Neural progenitor cell (in vitro differentiated cells): Measurements from ENCODE around the gene HBQ1. TPM values are rescaled to one million over a fixed set of nuclear protein-coding genes. Genes with fewer than 3 reads are reported as not detected.
A peak's percentile ranks its signal among the peaks of the same experiment; 100 is the strongest.

Source experiments
- DNase-seq: peaks from one replicate; pipeline ENCODE4 v3.0.0-alpha.2; 2016; ENCODE audit warnings: low spot score
- H2AFZ ChIP-seq: fragments of 200-600 bp; sonication (generic); replicated peaks from 2 replicates; pipeline ENCODE4 v1.6.1; 2016; ENCODE audit warnings: antibody characterized with exemption
- H3F3A ChIP-seq: fragments of 200-600 bp; sonication (generic); 2 replicates; pipeline ENCODE4 v1.6.1; 2016; ENCODE audit warnings: antibody characterized with exemption, low read depth
- H3K27ac ChIP-seq: fragments of 200-600 bp; sonication (generic); 2 replicates; pipeline ENCODE4 v1.5.1; 2016; ENCODE audit warnings: mild to moderate bottlenecking
- H3K27me3 ChIP-seq: fragments of 200-600 bp; sonication (generic); 2 replicates; pipeline ENCODE4 v1.6.1; 2016; ENCODE audit warnings: mild to moderate bottlenecking, moderate library complexity
- H3K36me3 ChIP-seq: fragments of 200-600 bp; sonication (generic); 2 replicates; pipeline ENCODE4 v1.5.1; 2016
- H3K4me1 ChIP-seq: fragments of 200-600 bp; sonication (generic); 2 replicates; pipeline ENCODE4 v1.6.1; 2016; ENCODE audit warnings: mixed run types
- H3K4me2 ChIP-seq: fragments of 200-600 bp; sonication (generic); 2 replicates; pipeline ENCODE4 v1.6.1; 2016
- H3K4me3 ChIP-seq: fragments of 200-600 bp; sonication (generic); 2 replicates; pipeline ENCODE4 v1.5.1; 2016
- H3K79me2 ChIP-seq: fragments of 200-600 bp; sonication (generic); 2 replicates; pipeline ENCODE4 v1.6.1; 2016; ENCODE audit warnings: low read depth
- H3K9ac ChIP-seq: fragments of 200-600 bp; sonication (generic); 2 replicates; pipeline ENCODE4 v1.6.1; 2016
- H3K9me3 ChIP-seq: fragments of 200-600 bp; sonication (generic); 2 replicates; pipeline ENCODE4 v1.5.1; 2016; ENCODE audit warnings: low read depth
- H4K20me1 ChIP-seq: fragments of 200-600 bp; sonication (generic); 2 replicates; pipeline ENCODE4 v1.6.1; 2016; ENCODE audit warnings: low read depth
- H3K27ac Mint-ChIP-seq: 3 replicates; pipeline ENCODE4 v1.8.0; 2021; ENCODE audit warnings: mixed read lengths
- H3K27me3 Mint-ChIP-seq: 2 replicates; pipeline ENCODE4 v1.8.0; 2022; ENCODE audit warnings: low read depth, mild to moderate bottlenecking, inconsistent platforms, moderate library complexity, mixed read lengths; ENCODE audit not compliant: insufficient read depth
- H3K36me3 Mint-ChIP-seq: 3 replicates; pipeline ENCODE4 v1.8.0; 2021; ENCODE audit warnings: mixed read lengths
- H3K4me1 Mint-ChIP-seq: 3 replicates; pipeline ENCODE4 v1.8.0; 2021; ENCODE audit warnings: mixed read lengths
- H3K4me3 Mint-ChIP-seq: 3 replicates; pipeline ENCODE4 v1.8.0; 2021; ENCODE audit warnings: mild to moderate bottlenecking, moderate library complexity, mixed read lengths
- H3K9me3 Mint-ChIP-seq: 3 replicates; pipeline ENCODE4 v1.8.0; 2020; ENCODE audit warnings: mixed read lengths
- EZH2 ChIP-seq: fragments of 200-600 bp; sonication (generic); IDR thresholded peaks from 2 replicates; pipeline ENCODE4 v1.6.1; 2017; ENCODE audit warnings: antibody characterized with exemption, mild to moderate bottlenecking, moderate library complexity
- EZH2phosphoT487 ChIP-seq: fragments of 200-600 bp; sonication (generic); IDR thresholded peaks from 2 replicates; pipeline ENCODE4 v1.6.1; 2017; ENCODE audit warnings: antibody characterized with exemption
- total RNA-seq: library from RNA; depleted of rRNA; stranded (reverse); fragments of >200 nt; gene quantifications from 2 replicates; pipeline ENCODE4 v1.2.3, GENCODE V29; 2015; ENCODE audit warnings: low replicate concordance
- TF ChIP-seq, protein P1 (sequence below): fragments of 200-600 bp; sonication (generic); IDR thresholded peaks from 2 replicates; pipeline ENCODE4 v1.5.1; 2017; ENCODE audit warnings: antibody characterized with exemption, mild to moderate bottlenecking

The HBQ1 gene
- total RNA-seq, 1 donor from 2014 or later, result not detected

DNA sequence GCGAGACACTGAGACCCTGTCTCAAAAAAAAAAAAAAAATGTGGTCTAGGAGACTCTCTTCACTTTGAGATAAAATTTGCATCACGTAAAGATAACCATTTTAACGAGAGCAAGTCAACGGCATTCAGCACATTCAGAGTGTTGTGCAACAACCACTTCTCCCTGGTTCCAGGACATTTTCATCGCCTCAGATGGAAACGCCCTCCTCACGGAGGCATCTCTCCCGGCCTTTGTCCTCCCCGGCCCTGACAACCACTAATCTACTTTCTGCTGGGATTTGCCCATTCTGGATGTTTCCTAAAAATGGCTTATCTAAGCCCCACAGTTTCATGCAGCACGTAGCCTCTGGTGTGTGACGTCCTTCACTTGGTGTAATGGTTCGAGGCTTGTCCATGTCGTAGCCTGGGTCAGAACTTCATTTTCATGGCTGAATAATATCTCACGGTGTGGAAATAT is 35.4 kb upstream of the HBQ1 start:
- Mint-ChIP-seq H3K4me1 (peaks cover 3% of the 10 kb centered on the region), H3K9me3 (no peaks in the 10 kb centered on the region), H3K36me3 (no peaks in the 10 kb centered on the region), H3K27ac (no peak overlapping the region), H3K27me3 (peaks cover 36% of the 10 kb centered on the region), H3K4me3 (no peak overlapping the region)
- H2AFZ ChIP-seq, result no peak overlapping the region
- H3F3A ChIP-seq, result peaks cover 5% of the 10 kb centered on the region
- peaks cover 26% of the 10 kb centered on the region for H3K27me3 ChIP-seq
- H3K36me3 ChIP-seq, result no peaks in the 10 kb centered on the region
- no peak overlapping the region for H3K9ac ChIP-seq
- no peak for DNase-seq
- H3K9me3 ChIP-seq, result no peaks in the 10 kb centered on the region
- H3K4me3 ChIP-seq, result no peak overlapping the region
- H3K4me2 ChIP-seq, result no peak overlapping the region
- no peaks in the 10 kb centered on the region for H3K79me2 ChIP-seq
- no peak overlapping the region for H3K27ac ChIP-seq
- no peaks in the 10 kb centered on the region for H3K4me1 ChIP-seq
- no peaks in the 10 kb centered on the region for H4K20me1 ChIP-seq
- TF ChIP-seq, protein P1, sequence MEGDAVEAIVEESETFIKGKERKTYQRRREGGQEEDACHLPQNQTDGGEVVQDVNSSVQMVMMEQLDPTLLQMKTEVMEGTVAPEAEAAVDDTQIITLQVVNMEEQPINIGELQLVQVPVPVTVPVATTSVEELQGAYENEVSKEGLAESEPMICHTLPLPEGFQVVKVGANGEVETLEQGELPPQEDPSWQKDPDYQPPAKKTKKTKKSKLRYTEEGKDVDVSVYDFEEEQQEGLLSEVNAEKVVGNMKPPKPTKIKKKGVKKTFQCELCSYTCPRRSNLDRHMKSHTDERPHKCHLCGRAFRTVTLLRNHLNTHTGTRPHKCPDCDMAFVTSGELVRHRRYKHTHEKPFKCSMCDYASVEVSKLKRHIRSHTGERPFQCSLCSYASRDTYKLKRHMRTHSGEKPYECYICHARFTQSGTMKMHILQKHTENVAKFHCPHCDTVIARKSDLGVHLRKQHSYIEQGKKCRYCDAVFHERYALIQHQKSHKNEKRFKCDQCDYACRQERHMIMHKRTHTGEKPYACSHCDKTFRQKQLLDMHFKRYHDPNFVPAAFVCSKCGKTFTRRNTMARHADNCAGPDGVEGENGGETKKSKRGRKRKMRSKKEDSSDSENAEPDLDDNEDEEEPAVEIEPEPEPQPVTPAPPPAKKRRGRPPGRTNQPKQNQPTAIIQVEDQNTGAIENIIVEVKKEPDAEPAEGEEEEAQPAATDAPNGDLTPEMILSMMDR, result no peak
- TF ChIP-seq EZH2phosphoT487 (no peak), EZH2 (no peak)

DNA sequence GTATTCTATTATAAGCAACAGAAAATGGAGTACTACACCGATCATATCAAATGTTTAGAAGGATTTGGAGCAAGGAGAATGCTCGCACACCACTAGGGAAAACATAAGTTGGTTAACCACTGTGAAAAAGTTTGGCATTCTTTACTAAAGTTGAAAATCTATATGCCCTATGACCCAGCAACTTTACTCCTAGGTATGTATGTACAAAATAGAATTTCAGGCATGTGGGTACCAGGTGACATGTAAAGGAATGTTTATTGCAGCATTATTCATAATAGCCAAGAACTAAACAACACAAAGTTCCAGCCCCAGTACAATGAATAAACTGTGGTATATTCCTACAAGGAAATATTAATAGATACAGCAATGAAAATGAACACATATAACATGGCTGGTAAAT is 33.6 kb upstream of the HBQ1 start:
- no peak overlapping the region for H3K4me3 Mint-ChIP-seq
- Histone ChIP-seq H3F3A (no peaks in the 10 kb centered on the region), H2AFZ (no peak overlapping the region), H3K9me3 (no peaks in the 10 kb centered on the region), H4K20me1 (no peaks in the 10 kb centered on the region), H3K4me3 (no peak overlapping the region), H3K27me3 (peaks cover 44% of the 10 kb centered on the region), H3K4me2 (no peak overlapping the region), H3K36me3 (no peaks in the 10 kb centered on the region), H3K27ac (no peak overlapping the region), H3K4me1 (no peaks in the 10 kb centered on the region), H3K79me2 (no peaks in the 10 kb centered on the region), H3K9ac (no peak overlapping the region)
- no peak overlapping the region for H3K27ac Mint-ChIP-seq
- DNase-seq, result no peak
- TF ChIP-seq, protein P1, result no peak
- TF ChIP-seq EZH2phosphoT487, result no peak
- TF ChIP-seq EZH2, result no peak
- H3K36me3 Mint-ChIP-seq, result no peaks in the 10 kb centered on the region
- peaks cover 41% of the 10 kb centered on the region for H3K27me3 Mint-ChIP-seq
- H3K9me3 Mint-ChIP-seq, result no peaks in the 10 kb centered on the region
- peaks cover 3% of the 10 kb centered on the region for H3K4me1 Mint-ChIP-seq

DNA sequence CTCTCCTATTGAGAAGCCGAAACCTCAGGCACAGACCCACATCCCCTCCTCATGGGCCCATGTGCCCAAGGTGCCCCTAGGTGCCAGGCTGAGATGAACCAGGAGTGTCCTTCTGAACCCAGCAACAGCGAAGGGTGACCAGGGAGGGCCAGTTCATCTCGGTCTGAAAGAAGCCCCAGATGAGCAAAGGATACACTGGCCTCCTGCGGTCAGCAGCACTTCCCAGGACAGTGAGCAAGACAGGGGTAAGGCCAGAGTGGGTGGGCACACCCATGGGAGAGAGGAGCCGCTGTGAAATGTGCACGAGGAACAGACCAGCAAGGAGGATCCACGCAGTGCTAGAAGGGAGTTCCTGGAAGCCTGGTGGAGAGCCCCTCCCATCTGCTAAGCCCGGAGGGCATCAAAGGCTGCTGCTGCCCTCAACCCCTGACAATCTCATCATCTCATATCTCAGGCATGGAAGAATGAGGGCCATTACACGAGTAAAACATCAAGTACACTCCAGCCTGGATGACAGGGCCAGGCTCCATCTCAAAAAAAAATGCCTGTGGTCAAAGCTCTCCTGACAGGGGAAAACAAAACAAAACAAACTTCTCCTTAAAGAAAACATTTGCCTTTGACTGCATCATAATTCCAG is 31.1 kb upstream of the HBQ1 start:
- no peaks in the 10 kb centered on the region for H3K9me3 Mint-ChIP-seq
- H3K36me3 ChIP-seq, result no peaks in the 10 kb centered on the region

More for the DNA sequence above, 31.1 kb upstream of the HBQ1 start:
- Histone ChIP-seq H3F3A (peaks cover 4% of the 10 kb centered on the region), H2AFZ (peak overlapping the region; percentile 12), H3K9me3 (no peaks in the 10 kb centered on the region), H3K27me3 (peaks cover 60% of the 10 kb centered on the region), H3K4me1 (no peaks in the 10 kb centered on the region), H3K4me2 (no peak overlapping the region), H4K20me1 (no peaks in the 10 kb centered on the region), H3K4me3 (no peak overlapping the region), H3K27ac (no peak overlapping the region), H3K79me2 (no peaks in the 10 kb centered on the region), H3K9ac (no peak overlapping the region)
- Mint-ChIP-seq H3K27ac (no peak overlapping the region), H3K4me3 (no peak overlapping the region), H3K27me3 (peaks cover 44% of the 10 kb centered on the region), H3K36me3 (no peaks in the 10 kb centered on the region), H3K4me1 (peaks cover 3% of the 10 kb centered on the region)
- no peak for DNase-seq
- TF ChIP-seq EZH2phosphoT487 (no peak), EZH2 (no peak)
- TF ChIP-seq, protein P1, result no peak
